ENCODE measurements around the gene ABLIM1.

GRCh38 chr10:114551636-114551972, 106.5 kb downstream of the ABLIM1 start:
- no peak for TF ChIP-seq CTCF (IDR thresholded peaks at IDR 0.05)
- no peak for TF ChIP-seq POLR2A (IDR thresholded peaks at IDR 0.05)

Data from testis (tissue), 2 donors.